ENCODE data around the gene C1QTNF7. TPM values are rescaled to one million over a fixed set of nuclear protein-coding genes. Genes with fewer than 3 reads are reported as not detected.

The C1QTNF7 gene
- total and polyA plus RNA-seq, 2 donors: 0.61 to 0.94 TPM

DNA sequence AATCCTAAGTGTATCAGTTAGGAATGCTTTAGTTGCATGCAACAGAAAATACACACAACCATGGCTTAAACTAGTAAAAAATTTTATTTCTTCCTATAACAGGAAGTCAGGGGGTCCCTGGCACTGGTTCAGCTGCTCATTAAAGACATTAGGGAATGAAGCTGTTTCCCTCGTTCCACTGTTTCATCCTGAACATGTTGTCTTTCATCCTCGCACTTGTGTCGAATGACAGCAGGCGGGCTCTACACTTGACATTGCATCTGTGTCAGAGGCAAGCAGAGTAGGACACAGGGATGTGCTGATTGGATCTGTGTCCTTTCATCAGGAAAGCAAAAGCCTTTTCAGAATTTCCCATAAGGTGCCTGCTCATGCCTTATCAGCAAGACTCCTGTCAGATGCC lies 22.8 kb upstream of the C1QTNF7 start:
- H3K4me3 ChIP-seq (ENCODE audit: low read length in 2 of 2): no peak overlapping the region
- H3K36me3 ChIP-seq (ENCODE audit: control insufficient read depth in 2 of 2, insufficient read depth in 2 of 2, low read length in 1 of 2): no peaks in the 10 kb centered on the region
- WGBS: 91% methylated on average over 4 of the region's 4 CpGs
- no peak overlapping the region for H3K27ac ChIP-seq (ENCODE audit: low read depth in 1 of 2, low read length in 1 of 2)
- no peaks in the 10 kb centered on the region for H3K9me3 ChIP-seq (ENCODE audit: control insufficient read depth in 2 of 2, insufficient read depth in 1 of 2, low read length in 1 of 2)
- no peak for DNase-seq (ENCODE audit: low read depth in 6 of 9, low spot score in 9 of 9)
- peaks cover 12 to 14% of the 10 kb centered on the region in 2 donors for H3K4me1 ChIP-seq (ENCODE audit: control insufficient read depth in 2 of 2, insufficient read depth in 2 of 2, low read length in 2 of 2)
- no peaks in the 10 kb centered on the region for H3K27me3 ChIP-seq (ENCODE audit: control insufficient read depth in 2 of 2, insufficient read depth in 1 of 2, low read length in 1 of 2)

DNA sequence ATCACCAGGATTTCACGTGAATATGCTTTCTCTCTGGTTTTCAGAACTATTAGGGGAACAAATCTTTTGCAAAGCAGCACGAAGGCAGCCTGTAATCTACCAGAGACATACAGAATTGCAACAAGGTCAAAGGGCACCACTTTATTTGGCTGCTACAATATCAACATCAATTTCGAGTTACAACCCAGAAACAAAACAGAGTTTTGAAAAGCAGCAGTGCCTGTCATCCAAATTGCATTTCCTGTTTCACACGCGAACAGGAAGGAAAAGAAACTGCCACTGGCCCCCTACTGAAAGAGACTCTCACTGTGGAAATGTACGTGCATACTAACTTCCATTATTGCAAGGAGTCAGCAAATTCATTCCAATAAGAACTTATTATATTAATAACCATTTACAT lies 17.1 kb upstream of the C1QTNF7 start:
- no peaks in the 10 kb centered on the region for H3K36me3 ChIP-seq (ENCODE audit: control insufficient read depth in 2 of 2, insufficient read depth in 2 of 2, low read length in 1 of 2)
- peaks cover 13 to 29% of the 10 kb centered on the region in 2 donors for H3K4me1 ChIP-seq (ENCODE audit: control insufficient read depth in 2 of 2, insufficient read depth in 2 of 2, low read length in 2 of 2)
- peak overlapping the region in 1 of 2 donors; percentile 2 for H3K4me3 ChIP-seq (ENCODE audit: low read length in 2 of 2)
- 13% methylated on average over 6 of the region's 6 CpGs for WGBS
- peak overlapping the region; percentile 85 to 92 for H3K27ac ChIP-seq (ENCODE audit: low read depth in 1 of 2, low read length in 1 of 2)
- H3K9me3 ChIP-seq (ENCODE audit: control insufficient read depth in 2 of 2, insufficient read depth in 1 of 2, low read length in 1 of 2): no peaks in the 10 kb centered on the region
- H3K27me3 ChIP-seq (ENCODE audit: control insufficient read depth in 2 of 2, insufficient read depth in 1 of 2, low read length in 1 of 2): no peaks in the 10 kb centered on the region
- DNase-seq (ENCODE audit: low read depth in 6 of 9, low spot score in 9 of 9): peak in 8 of 9 donors; percentile 34 to 89 (median 64)

DNA sequence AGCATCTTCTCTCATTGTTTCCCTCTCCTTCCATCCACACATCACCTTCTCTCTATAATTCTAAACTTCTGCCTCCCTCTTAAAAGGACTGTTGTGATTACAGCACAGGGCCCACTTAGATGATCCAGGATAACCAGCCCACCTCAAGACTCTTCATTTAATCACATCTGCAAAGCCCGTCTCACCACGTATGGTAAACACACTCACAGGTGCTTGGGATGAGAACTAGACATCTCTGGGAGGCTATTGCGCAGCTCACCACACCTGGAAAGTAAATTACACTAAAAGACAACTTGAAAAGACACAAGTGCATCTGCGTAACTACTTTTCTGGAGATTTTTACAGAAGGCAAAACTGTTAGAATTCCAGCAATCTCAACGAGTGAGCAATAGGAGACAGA lies 15.4 kb upstream of the C1QTNF7 start:
- Histone ChIP-seq H3K9me3 (ENCODE audit: control insufficient read depth in 2 of 2, insufficient read depth in 1 of 2, low read length in 1 of 2) (no peaks in the 10 kb centered on the region), H3K27me3 (ENCODE audit: control insufficient read depth in 2 of 2, insufficient read depth in 1 of 2, low read length in 1 of 2) (no peaks in the 10 kb centered on the region), H3K27ac (ENCODE audit: low read depth in 1 of 2, low read length in 1 of 2) (peak overlapping the region in 1 of 2 donors; percentile 92), H3K4me3 (ENCODE audit: low read length in 2 of 2) (no peak overlapping the region), H3K36me3 (ENCODE audit: control insufficient read depth in 2 of 2, insufficient read depth in 2 of 2, low read length in 1 of 2) (no peaks in the 10 kb centered on the region), H3K4me1 (ENCODE audit: control insufficient read depth in 2 of 2, insufficient read depth in 2 of 2, low read length in 2 of 2) (peaks cover 13 to 36% of the 10 kb centered on the region in 2 donors)
- DNase-seq (ENCODE audit: low read depth in 6 of 9, low spot score in 9 of 9): peak in 1 of 9 donors; percentile 59
- WGBS: 74% methylated on average over 5 of the region's 5 CpGs

DNA sequence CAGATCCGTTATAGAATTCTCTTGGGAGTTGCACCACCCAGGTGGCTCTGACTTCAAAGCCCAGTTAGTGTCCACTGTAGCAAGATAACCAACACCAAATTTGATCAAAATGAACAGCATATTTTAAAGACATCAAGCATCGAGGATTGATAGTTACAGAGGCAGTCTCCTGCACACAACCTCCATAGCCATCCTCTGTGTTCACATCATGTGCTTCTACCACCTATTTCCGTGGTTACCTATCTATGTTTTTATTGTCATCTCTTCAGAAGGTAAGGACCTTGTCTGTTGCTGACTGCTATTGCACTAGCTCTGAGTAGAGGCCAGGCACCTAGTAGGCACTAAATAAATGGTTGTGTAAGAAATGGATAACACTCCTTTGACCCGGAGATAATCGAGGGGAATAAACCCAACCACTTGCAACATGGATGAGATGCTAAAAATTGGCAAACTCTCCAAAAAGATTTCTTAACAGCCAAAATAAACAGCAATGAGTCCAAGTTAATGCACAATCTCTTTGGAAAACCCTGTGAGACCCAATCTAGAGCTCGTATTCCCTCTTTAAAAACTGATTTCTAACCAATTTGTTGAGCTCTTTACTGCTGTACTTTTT lies 14.7 kb upstream of the C1QTNF7 start:
- Histone ChIP-seq H3K4me1 (ENCODE audit: control insufficient read depth in 2 of 2, insufficient read depth in 2 of 2, low read length in 2 of 2) (peaks cover 13 to 36% of the 10 kb centered on the region in 2 donors), H3K27me3 (ENCODE audit: control insufficient read depth in 2 of 2, insufficient read depth in 1 of 2, low read length in 1 of 2) (no peaks in the 10 kb centered on the region), H3K36me3 (ENCODE audit: control insufficient read depth in 2 of 2, insufficient read depth in 2 of 2, low read length in 1 of 2) (no peaks in the 10 kb centered on the region), H3K9me3 (ENCODE audit: control insufficient read depth in 2 of 2, insufficient read depth in 1 of 2, low read length in 1 of 2) (no peaks in the 10 kb centered on the region), H3K27ac (ENCODE audit: low read depth in 1 of 2, low read length in 1 of 2) (peak overlapping the region in 1 of 2 donors; percentile 92), H3K4me3 (ENCODE audit: low read length in 2 of 2) (no peak overlapping the region)
- DNase-seq (ENCODE audit: low read depth in 6 of 9, low spot score in 9 of 9): peak in 1 of 9 donors; percentile 57
- 91% methylated on average over 6 of the region's 6 CpGs for WGBS

DNA sequence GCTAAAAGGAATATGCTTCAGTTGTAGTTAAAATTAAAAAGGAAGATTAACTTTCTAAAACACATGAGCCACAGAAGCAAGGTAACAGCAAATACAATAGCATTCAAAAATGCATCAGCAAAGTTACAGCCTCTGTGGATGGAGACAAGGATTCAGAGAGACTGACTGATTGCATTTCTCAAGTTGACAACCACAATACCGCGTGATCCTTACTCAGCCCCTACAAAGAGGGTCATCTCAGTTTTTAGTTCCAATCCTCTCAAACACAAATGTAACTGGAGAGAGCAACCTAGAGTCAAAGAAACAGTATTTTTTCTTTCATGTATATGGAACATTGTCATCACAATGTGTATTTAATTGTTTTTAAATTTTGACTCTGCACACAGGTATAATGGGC lies 14.2 kb upstream of the C1QTNF7 start:
- no peaks in the 10 kb centered on the region for H3K27me3 ChIP-seq (ENCODE audit: control insufficient read depth in 2 of 2, insufficient read depth in 1 of 2, low read length in 1 of 2)
- no peak overlapping the region for H3K4me3 ChIP-seq (ENCODE audit: low read length in 2 of 2)
- 68% methylated on average over 2 of the region's 2 CpGs for WGBS
- peaks cover 13 to 36% of the 10 kb centered on the region in 2 donors for H3K4me1 ChIP-seq (ENCODE audit: control insufficient read depth in 2 of 2, insufficient read depth in 2 of 2, low read length in 2 of 2)
- peak overlapping the region in 1 of 2 donors; percentile 92 for H3K27ac ChIP-seq (ENCODE audit: low read depth in 1 of 2, low read length in 1 of 2)
- DNase-seq (ENCODE audit: low read depth in 6 of 9, low spot score in 9 of 9): peak in 1 of 9 donors; percentile 49
- no peaks in the 10 kb centered on the region for H3K9me3 ChIP-seq (ENCODE audit: control insufficient read depth in 2 of 2, insufficient read depth in 1 of 2, low read length in 1 of 2)
- no peaks in the 10 kb centered on the region for H3K36me3 ChIP-seq (ENCODE audit: control insufficient read depth in 2 of 2, insufficient read depth in 2 of 2, low read length in 1 of 2)

DNA sequence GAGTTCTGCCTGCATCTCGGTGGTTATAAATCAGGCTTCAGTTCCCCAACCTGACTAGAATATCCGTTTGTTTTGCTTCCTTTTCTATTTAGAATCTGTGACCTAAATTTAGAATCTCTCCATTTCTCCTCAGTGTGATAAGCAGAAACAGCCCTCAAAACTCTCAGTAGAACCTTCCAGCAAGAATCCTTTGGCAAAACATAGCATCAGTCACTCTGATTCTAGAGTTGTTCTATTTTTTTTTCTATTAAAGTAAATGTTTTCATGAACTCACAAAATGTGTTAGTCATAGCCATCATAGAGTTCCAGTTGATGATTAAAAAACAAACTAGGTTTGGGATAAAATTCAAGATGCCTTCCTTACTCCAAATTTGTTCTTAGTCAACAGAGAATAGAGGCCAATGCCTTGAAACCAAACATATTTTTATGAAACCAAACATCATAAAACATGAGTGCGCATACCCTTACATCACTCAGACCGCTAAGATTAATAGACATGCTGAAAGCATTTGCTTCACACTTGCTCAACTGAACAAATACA lies 13.2 kb upstream of the C1QTNF7 start:
- 53% methylated on average over 4 of the region's 4 CpGs for WGBS
- Histone ChIP-seq H3K9me3 (ENCODE audit: control insufficient read depth in 2 of 2, insufficient read depth in 1 of 2, low read length in 1 of 2) (no peaks in the 10 kb centered on the region), H3K27me3 (ENCODE audit: control insufficient read depth in 2 of 2, insufficient read depth in 1 of 2, low read length in 1 of 2) (no peaks in the 10 kb centered on the region), H3K36me3 (ENCODE audit: control insufficient read depth in 2 of 2, insufficient read depth in 2 of 2, low read length in 1 of 2) (no peaks in the 10 kb centered on the region), H3K27ac (ENCODE audit: low read depth in 1 of 2, low read length in 1 of 2) (peak overlapping the region in 1 of 2 donors; percentile 61), H3K4me3 (ENCODE audit: low read length in 2 of 2) (no peak overlapping the region), H3K4me1 (ENCODE audit: control insufficient read depth in 2 of 2, insufficient read depth in 2 of 2, low read length in 2 of 2) (peaks cover 13 to 36% of the 10 kb centered on the region in 2 donors)
- DNase-seq (ENCODE audit: low read depth in 6 of 9, low spot score in 9 of 9): peak in 1 of 9 donors; percentile 51

DNA sequence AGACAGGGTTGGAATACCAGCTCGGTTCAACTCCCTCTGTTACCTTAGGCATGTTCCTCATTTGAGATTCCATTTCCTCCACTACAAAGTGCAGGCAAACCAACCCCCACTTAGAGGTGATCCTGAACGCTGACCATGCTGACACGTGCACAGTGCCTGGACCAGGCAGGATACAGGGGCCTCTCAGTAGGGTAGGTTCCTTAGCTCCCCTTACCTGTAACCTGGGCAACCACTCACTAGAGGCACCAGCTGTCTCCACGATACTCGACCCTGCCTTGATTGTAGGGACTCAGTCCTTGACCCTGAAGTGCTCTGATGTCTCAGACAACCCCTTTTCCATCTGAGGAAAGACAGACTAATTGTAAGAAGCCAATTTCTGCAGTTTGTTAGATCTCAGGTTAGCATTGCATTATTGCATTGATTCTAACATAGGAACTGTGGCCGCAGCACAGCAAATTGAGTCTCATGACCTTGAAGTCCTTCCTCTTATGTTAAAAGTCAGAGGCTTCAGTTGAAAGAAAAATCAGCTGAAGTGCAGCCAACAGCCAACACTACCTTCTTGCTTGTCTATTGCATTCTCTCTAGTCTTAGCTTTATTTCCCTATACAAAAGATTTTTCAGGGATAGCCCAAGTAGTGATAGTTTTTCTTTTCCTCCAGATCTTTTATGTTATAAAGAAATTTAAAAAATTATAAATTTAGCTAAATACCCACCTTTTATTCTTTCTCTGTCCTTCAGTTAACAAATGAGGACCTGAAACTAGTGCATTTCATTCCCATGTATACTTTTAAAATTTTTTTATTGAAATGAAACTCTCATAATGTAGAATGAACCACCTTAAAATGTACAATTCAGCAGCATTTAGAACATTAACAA lies 11.2 kb upstream of the C1QTNF7 start:
- Histone ChIP-seq H3K27ac (ENCODE audit: low read depth in 1 of 2, low read length in 1 of 2) (no peak overlapping the region), H3K4me3 (ENCODE audit: low read length in 2 of 2) (no peak overlapping the region), H3K27me3 (ENCODE audit: control insufficient read depth in 2 of 2, insufficient read depth in 1 of 2, low read length in 1 of 2) (no peaks in the 10 kb centered on the region), H3K36me3 (ENCODE audit: control insufficient read depth in 2 of 2, insufficient read depth in 2 of 2, low read length in 1 of 2) (no peaks in the 10 kb centered on the region), H3K4me1 (ENCODE audit: control insufficient read depth in 2 of 2, insufficient read depth in 2 of 2, low read length in 2 of 2) (peaks cover 7 to 25% of the 10 kb centered on the region in 2 donors), H3K9me3 (ENCODE audit: control insufficient read depth in 2 of 2, insufficient read depth in 1 of 2, low read length in 1 of 2) (no peaks in the 10 kb centered on the region)
- DNase-seq (ENCODE audit: low read depth in 6 of 9, low spot score in 9 of 9): no peak
- 70% methylated on average over 6 of the region's 6 CpGs for WGBS

DNA sequence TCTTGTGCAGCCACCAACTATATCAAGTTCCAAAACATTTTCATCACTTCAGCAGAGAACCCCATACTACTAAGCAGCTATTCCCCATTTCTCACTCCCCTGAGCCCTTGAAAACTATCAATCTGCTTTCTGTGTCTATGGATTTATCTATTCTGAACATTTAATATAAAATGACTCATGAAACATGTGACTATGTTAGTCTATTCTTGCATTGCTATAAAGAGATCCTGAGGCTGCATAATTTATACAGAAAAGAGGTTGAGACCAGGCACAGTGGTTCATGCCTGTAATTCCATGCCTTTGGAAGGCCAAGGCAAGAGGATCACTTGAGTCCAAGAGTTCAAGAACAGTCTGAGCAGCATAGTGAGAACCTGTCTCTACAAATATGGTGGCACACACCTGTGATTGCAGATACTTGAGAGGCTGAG lies 10.6 kb upstream of the C1QTNF7 start:
- H3K27me3 ChIP-seq (ENCODE audit: control insufficient read depth in 2 of 2, insufficient read depth in 1 of 2, low read length in 1 of 2): no peaks in the 10 kb centered on the region
- H3K4me1 ChIP-seq (ENCODE audit: control insufficient read depth in 2 of 2, insufficient read depth in 2 of 2, low read length in 2 of 2): peaks cover 5 to 19% of the 10 kb centered on the region in 2 donors
- no peak for DNase-seq (ENCODE audit: low read depth in 6 of 9, low spot score in 9 of 9)
- H3K36me3 ChIP-seq (ENCODE audit: control insufficient read depth in 2 of 2, insufficient read depth in 2 of 2, low read length in 1 of 2): no peaks in the 10 kb centered on the region
- H3K9me3 ChIP-seq (ENCODE audit: control insufficient read depth in 2 of 2, insufficient read depth in 1 of 2, low read length in 1 of 2): no peaks in the 10 kb centered on the region
- no peak overlapping the region for H3K27ac ChIP-seq (ENCODE audit: low read depth in 1 of 2, low read length in 1 of 2)
- H3K4me3 ChIP-seq (ENCODE audit: low read length in 2 of 2): no peak overlapping the region

DNA sequence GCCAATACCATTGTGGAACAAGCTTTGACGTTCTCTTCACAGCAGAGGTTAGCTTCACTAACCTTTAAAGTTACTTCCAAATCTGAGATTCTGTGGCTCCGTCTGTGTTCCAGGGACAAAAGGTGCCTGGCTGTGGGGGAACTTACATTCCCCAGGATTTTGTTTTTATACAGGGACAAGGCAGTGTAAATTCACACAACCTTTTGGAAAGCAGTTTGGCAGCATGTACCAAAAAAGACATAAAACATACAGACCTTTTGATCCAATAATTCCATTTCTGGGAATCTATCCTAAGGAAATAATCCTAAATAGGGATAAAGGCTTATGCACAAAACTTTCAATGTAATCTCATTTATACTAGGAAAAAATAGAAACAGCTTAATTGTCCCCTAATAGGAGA lies 8.9 kb upstream of the C1QTNF7 start:
- Histone ChIP-seq H3K27me3 (ENCODE audit: control insufficient read depth in 2 of 2, insufficient read depth in 1 of 2, low read length in 1 of 2) (no peaks in the 10 kb centered on the region), H3K4me3 (ENCODE audit: low read length in 2 of 2) (no peak overlapping the region), H3K36me3 (ENCODE audit: control insufficient read depth in 2 of 2, insufficient read depth in 2 of 2, low read length in 1 of 2) (no peaks in the 10 kb centered on the region), H3K27ac (ENCODE audit: low read depth in 1 of 2, low read length in 1 of 2) (no peak overlapping the region), H3K4me1 (ENCODE audit: control insufficient read depth in 2 of 2, insufficient read depth in 2 of 2, low read length in 2 of 2) (peaks cover 2 to 9% of the 10 kb centered on the region in 2 donors), H3K9me3 (ENCODE audit: control insufficient read depth in 2 of 2, insufficient read depth in 1 of 2, low read length in 1 of 2) (no peaks in the 10 kb centered on the region)
- DNase-seq (ENCODE audit: low read depth in 6 of 9, low spot score in 9 of 9): no peak
- WGBS: 49% methylated on average over 2 of the region's 2 CpGs

Measured in thymus (tissue), 11 donors.